ENCODE results near the gene FLNB.

Gene FLNB

GRCh38 chr3:58153371-58153770 is 145.1 kb downstream of the FLNB start:
- in situ Hi-C loops (cut with MboI; ENCODE audit: low pct_unique_long_range_greater_than_20kb, low sequenced_read_pairs, unreplicated experiment): loop anchor here (25.0 kb wide), 1 partner anchor 141 kb away; the partner anchor contains the start of gene FLNB
- DNase-seq (ENCODE audit: low spot score): no peak
- TF ChIP-seq CTCF (IDR thresholded peaks at IDR 0.05; ENCODE audit: extremely low read depth, insufficient read depth, missing control alignments): no peak

DNA sequence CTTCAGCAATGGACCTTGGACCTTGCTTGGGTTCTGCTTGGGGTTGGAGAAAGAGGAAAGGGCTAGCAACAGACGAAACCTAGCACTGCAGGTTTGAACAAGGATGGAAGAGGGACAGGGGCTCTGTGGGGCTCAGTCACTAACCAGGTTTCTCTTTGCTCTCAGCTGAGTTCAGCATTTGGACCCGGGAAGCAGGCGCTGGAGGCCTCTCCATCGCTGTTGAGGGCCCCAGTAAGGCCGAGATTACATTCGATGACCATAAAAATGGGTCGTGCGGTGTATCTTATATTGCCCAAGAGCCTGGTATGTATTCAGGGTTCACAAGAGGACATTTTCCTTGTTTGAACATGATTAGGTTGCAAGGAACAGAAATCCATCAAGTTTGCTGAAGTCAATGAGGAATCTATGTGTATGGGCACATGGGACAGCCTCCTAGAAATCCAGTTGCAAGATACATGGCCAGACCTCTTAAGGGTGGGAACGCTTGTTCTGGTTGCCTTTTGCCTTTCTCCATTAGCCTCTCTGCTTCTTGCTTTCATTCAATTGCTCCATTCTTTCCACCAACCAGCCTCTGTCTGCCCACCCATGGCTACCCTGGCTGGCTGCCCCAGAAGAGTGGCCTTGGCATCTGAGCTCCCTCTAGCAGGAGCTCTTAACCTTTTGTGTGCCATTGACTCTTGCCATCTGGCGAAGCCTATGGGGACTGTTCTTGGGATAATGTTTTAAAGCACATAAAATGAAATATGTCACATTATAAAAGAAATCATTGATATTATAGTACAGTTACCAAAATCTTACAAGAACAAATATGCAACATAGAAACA is 146.6 kb downstream of the FLNB start:
- no peak for TF ChIP-seq CTCF (IDR thresholded peaks at IDR 0.05; ENCODE audit: extremely low read depth, insufficient read depth, missing control alignments)
- in situ Hi-C loops (cut with MboI; ENCODE audit: low pct_unique_long_range_greater_than_20kb, low sequenced_read_pairs, unreplicated experiment): loop anchor here (25.0 kb wide), 1 partner anchor 143 kb away; the partner anchor contains the start of gene FLNB
- DNase-seq (ENCODE audit: low spot score): no peak

DNA sequence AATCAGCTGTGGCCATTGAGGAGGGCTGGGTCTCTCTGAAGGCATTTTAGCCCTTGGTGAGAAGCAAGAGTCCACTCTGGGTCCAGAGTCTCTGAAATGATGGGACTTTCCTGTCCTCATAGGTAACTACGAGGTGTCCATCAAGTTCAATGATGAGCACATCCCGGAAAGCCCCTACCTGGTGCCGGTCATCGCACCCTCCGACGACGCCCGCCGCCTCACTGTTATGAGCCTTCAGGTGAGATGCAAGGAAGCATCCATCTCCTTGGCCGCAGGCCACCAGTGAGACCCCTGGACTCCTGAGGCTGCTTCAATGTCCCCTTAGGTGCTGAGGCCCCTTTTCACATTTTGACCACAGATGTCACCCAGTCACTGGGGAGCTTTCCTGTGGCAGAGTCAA is 147.6 kb downstream of the FLNB start:
- DNase-seq (ENCODE audit: low spot score): no peak
- in situ Hi-C loops (cut with MboI; ENCODE audit: low pct_unique_long_range_greater_than_20kb, low sequenced_read_pairs, unreplicated experiment): loop anchor here (25.0 kb wide), 1 partner anchor 144 kb away; the partner anchor contains the start of gene FLNB
- no peak for TF ChIP-seq CTCF (IDR thresholded peaks at IDR 0.05; ENCODE audit: extremely low read depth, insufficient read depth, missing control alignments)

DNA sequence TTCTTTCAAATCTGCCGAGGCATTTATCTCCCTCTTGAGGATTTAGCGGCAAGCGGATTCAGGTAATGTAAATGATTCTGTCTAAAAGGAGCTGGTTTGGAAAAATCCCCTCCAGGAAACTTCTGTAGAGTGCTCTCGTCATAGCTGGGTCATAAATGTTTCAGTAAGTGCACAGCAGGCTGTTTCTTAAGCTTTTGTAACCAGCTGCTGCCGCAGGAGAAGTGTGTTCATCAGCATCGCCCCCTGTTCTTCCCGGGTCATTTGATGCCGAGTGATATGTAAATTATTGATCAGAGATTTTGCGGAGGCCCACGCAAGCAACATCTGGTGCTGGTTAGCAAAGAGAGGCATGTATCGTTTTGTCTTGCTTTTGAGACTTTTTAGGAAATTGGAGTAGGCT is 149.5 kb downstream of the FLNB start:
- in situ Hi-C loops (cut with MboI; ENCODE audit: low pct_unique_long_range_greater_than_20kb, low sequenced_read_pairs, unreplicated experiment): loop anchor here (25.0 kb wide), 1 partner anchor 145 kb away; the partner anchor contains the start of gene FLNB
- TF ChIP-seq CTCF (IDR thresholded peaks at IDR 0.05; ENCODE audit: extremely low read depth, insufficient read depth, missing control alignments): no peak
- no peak for DNase-seq (ENCODE audit: low spot score)

GRCh38 chr3:58158442-58159153 is 150.4 kb downstream of the FLNB start:
- in situ Hi-C loops (cut with MboI; ENCODE audit: low pct_unique_long_range_greater_than_20kb, low sequenced_read_pairs, unreplicated experiment): loop anchor here (25.0 kb wide), 1 partner anchor 146 kb away; the partner anchor contains the start of gene FLNB
- DNase-seq (ENCODE audit: low spot score): no peak
- no peak for TF ChIP-seq CTCF (IDR thresholded peaks at IDR 0.05; ENCODE audit: extremely low read depth, insufficient read depth, missing control alignments)

DNA sequence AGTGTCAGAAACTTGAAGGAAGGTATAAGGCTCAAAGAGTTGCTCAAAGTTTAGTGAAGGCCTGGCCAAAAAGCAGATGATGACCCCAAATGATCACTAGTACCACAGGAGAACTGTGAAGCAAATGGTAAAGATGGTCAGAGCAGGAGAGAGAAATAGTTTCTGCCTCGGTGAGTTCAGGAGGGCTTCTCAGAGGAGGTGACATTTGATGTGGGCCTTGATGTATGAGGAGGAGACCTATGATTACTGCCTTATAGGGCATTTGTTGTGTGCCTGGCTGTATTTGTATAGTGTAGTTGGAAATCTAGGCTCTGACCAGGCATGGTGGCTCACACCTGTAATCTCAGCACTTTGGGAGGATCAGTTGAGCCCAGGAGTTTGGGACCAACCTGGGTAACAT is 152.2 kb downstream of the FLNB start:
- in situ Hi-C loops (cut with MboI; ENCODE audit: low pct_unique_long_range_greater_than_20kb, low sequenced_read_pairs, unreplicated experiment): loop anchor here (25.0 kb wide), 1 partner anchor 148 kb away; the partner anchor contains the start of gene FLNB

More for the DNA sequence above, 152.2 kb downstream of the FLNB start:
- DNase-seq (ENCODE audit: low spot score): no peak
- TF ChIP-seq CTCF (IDR thresholded peaks at IDR 0.05; ENCODE audit: extremely low read depth, insufficient read depth, missing control alignments): no peak
